Measurements from ENCODE around the gene SMAD2. TPM values are rescaled to one million over a fixed set of nuclear protein-coding genes. Genes with fewer than 3 reads are reported as not detected.

Gene SMAD2
- total RNA-seq = 48.5 and 184 TPM in 2 replicates

GRCh38 chr18:47930199-47930930 is at the start of gene SMAD2:
TSS of gene SMAD2 (minus strand) at chr18:47930659. CDS start at chr18:47896756, 33,903 bp downstream.

